Stimulated activated CD8-positive, alpha-beta memory T cell treated with anti-CD3 and anti-CD28 coated beads, Interleukin-12 subunit alpha, Interleukin-12 subunit beta, amount 100 ng/mL, for 1 hour (primary cell): Measurements from ENCODE around the gene MRPL2.

Source experiments
- DNase-seq: peaks from one replicate; pipeline ENCODE4 v3.0.0-alpha.2; 2020; ENCODE audit warnings: low read depth

MRPL2 gene

GRCh38 chr6:43059168-43060033 is at the start of gene MRPL2, which contains the start of gene KLC4:
TSS of gene MRPL2 (minus strand) at chr6:43059434. CDS start at chr6:43059381, 53 bp downstream.
TSS of gene KLC4 (plus strand) at chr6:43059631. CDS start at chr6:43061336, 1,705 bp downstream.
- DNase-seq: peak; percentile 94

DNA sequence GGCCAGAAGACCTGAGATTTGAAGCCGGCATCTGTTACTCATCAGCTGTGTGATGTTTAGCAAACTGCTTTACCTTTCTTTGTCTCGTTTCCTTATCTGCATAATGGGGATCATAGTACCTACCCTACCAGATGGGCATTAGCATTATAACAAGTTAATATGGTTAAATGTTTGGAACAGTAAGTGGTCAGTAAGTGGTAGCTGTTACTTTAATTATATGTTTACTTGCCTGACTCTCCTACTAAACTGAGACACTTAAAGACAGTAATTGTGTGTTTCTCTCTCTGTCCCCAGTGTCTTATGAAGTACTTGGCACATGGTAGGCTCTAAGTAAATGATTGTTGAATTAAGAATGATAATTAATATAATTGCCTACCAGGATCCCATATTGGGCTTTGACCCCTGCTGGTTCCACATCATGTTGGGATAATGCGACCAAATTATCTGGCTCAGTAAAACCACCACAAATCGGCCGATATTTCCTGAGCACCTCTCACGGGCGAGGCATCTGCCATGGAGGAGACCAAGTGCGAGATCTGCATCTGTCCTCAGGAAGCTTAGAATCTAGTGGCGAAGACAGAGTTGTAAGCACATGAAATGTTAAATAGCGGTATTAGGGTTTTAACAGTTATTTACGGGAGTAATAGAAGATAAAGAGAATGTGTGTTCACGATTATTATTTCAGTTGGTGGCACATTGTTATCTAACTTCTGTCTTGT is 48.3 kb upstream of the MRPL2 start:
- no peak for DNase-seq

GRCh38 chr6:43105538-43106222 is 46.4 kb upstream of the MRPL2 start:
- no peak for DNase-seq

GRCh38 chr6:43103253-43103876 is 44.1 kb upstream of the MRPL2 start:
- no peak for DNase-seq

- no peak for DNase-seq
Observed at GRCh38 chr6:43101497-43101896, 42.3 kb upstream of the MRPL2 start.

GRCh38 chr6:43097502-43097901 is 38.3 kb upstream of the MRPL2 start:
- no peak for DNase-seq

DNA sequence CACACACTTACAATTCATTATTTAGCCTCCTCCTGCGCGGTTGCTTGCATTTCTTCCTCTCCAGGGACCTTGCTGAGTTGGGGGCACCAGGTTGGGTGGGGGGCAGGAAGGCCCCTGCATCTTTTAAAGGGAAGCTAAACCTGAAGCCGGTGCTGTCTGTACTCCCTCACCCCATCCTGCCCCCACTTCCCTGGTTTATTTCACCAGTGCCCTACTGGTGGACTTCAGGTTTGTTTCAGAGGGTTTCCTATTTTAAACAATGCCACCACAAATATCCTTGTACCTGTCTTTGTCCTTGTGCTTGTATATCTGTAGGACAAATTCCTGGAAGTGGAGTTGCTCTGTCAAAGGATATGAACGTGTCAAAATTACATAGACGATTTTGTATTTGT is 37.9 kb upstream of the MRPL2 start:
- DNase-seq: no peak

GRCh38 chr6:43096451-43097097 is 37.3 kb upstream of the MRPL2 start:
- DNase-seq: no peak

DNA sequence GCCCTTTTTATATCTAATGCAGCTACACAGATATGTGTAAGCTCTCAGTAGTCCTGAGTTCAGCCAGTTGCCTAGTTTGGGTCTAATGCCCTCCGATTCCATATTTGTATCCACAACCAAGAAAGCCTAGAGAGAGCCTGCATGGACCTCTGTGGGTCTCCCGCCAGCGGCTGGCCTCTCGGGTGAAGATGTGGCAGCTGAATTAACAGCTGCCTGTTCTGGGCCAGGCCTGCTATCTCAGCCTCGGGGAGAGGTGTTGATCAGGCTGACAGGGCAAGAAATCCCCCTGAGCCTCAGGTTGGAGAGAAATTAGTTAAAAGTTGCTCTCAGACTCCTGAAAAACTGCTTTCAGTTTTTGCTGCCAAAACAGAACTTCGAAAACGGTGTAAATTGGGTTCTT is 36.7 kb upstream of the MRPL2 start:
- DNase-seq: no peak

- no peak for DNase-seq
Observed at GRCh38 chr6:43093436-43094289, 34.4 kb upstream of the MRPL2 start.

GRCh38 chr6:43092635-43093034 is 33.4 kb upstream of the MRPL2 start:
- no peak for DNase-seq

DNA sequence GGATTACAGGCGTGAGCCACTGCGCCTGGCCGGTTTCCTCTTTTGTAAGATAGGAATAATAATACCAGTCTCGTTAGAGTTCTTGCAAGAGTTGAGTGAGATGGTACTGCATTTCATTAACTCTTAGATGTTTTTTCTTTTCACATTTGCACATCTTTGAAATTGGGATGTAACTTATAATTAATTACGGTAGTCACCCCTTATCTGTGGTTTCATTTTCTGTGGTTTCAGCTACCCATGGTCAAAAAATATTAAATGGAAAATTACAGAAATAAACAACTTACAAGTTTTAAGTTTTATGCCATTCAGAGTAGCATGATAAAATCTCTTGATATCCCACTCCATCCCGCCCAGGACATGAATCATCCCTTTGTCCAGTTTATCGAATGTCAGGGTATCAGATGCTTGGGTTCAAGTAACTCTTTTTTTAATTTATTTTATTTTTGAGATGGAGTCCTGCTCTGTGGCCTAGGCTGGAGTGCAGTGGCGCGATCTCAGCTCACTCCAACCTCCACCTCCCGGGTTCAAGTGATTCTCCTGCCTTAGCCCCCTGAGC is 32.3 kb upstream of the MRPL2 start:
- DNase-seq: no peak

DNA sequence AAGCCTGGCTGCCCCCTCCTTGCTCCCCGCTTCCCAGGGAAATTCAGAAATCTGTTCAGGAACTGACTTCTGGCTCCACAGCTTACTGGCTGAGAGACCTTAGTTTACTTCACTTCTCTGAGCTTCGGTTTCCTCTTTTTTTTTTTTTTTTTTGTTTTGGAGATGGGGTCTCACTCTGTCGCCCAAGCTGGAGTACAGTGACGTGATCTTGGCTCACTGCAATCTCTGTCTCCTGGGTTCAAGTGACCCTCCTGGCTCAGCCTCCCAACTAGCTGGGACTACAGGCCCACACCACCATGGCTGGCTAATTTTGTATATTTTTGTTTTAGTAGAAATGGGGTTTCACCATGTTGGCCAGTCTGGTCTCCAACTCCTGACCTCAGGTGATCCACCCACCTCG is 31.8 kb upstream of the MRPL2 start:
- no peak for DNase-seq

GRCh38 chr6:43090559-43090956 is 31.3 kb upstream of the MRPL2 start:
- no peak for DNase-seq

- no peak for DNase-seq
Observed at GRCh38 chr6:43089874-43090558, 30.8 kb upstream of the MRPL2 start.

GRCh38 chr6:43089467-43089866 is 30.2 kb upstream of the MRPL2 start:
- DNase-seq: no peak

- no peak for DNase-seq
Observed at GRCh38 chr6:43088654-43089056, 29.4 kb upstream of the MRPL2 start.

- no peak for DNase-seq
Observed at GRCh38 chr6:43086022-43086658, 26.9 kb upstream of the MRPL2 start.
